IPS DF 19.7 (cell line): Measurements from ENCODE around the gene TNFRSF19.

ENCODE experiments used
- DNase-seq: peaks from one replicate; pipeline ENCODE4 v3.0.0-alpha.2; 2013; ENCODE audit warnings: low read depth, low spot score

Gene TNFRSF19

GRCh38 chr13:23683084-23683483, 112.9 kb downstream of the TNFRSF19 start:
- no peak for DNase-seq

DNA sequence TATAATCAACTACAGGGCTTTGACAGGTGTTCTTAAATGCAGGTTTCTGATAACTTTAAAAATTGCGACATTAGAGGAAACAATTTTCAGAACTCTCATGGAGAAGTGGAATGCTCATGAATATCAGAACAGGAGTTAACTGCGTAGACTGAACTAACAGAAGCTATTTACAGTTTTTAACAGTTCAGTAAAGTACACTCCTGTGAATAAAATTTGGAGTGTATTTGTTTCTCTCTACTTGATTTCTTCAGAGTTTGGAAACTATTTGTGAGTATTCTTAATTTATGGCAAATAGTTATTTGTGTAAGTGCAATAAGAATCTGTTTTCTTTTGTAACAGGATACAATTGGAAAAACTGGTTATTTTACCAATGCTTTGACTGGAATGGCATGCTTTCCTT, 114.4 kb downstream of the TNFRSF19 start:
- no peak for DNase-seq

GRCh38 chr13:23685416-23685815, 115.2 kb downstream of the TNFRSF19 start:
- no peak for DNase-seq

- DNase-seq = no peak
These were observed 116.7 kb downstream of the TNFRSF19 start for GRCh38 chr13:23686948-23687347.

DNA sequence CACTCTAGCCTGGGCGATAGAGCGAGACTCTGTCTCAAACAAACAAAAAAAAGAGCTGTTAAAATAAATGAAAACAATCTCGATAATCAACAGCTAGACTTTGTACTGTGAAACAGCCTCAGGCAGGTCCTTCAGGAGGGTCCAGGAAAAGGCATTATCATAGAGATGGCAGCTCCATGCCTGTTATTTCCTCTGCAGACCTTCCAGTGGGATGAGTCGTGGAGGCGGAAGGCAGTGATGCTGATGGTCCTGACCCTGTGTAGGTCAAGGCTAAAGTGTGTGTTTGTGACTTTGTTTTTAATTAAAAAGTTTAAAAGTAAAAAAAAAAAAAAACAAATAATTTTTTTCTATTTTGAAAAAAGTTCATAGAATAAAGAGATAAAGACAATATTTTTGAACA, 117.4 kb downstream of the TNFRSF19 start:
- no peak for DNase-seq

- DNase-seq = no peak
These were observed 118.1 kb downstream of the TNFRSF19 start for GRCh38 chr13:23688336-23688735.

DNA sequence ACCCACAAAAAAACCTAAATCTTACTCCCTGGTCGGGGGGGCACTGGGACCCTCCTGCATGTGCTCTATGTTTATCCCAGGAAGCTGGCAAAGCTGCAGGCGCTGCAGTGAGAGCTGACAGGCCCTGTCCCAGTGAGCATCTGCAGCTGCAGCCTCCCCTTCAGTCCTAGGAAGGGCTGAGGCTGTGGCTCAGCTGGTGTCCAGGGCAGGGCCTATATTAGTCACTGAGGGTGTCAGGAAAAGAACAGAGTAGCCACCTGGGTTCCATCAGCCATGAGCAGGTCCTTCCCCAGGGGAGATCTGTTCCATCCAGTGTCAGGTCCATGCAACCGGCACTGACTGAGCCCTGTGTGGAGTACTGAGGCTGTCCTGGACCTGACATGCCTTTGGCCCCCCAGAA, 120.5 kb downstream of the TNFRSF19 start:
- no peak for DNase-seq

GRCh38 chr13:23692816-23693215, 122.6 kb downstream of the TNFRSF19 start:
- no peak for DNase-seq

- DNase-seq = no peak
These were observed 125.0 kb downstream of the TNFRSF19 start for GRCh38 chr13:23695196-23695595.

DNA sequence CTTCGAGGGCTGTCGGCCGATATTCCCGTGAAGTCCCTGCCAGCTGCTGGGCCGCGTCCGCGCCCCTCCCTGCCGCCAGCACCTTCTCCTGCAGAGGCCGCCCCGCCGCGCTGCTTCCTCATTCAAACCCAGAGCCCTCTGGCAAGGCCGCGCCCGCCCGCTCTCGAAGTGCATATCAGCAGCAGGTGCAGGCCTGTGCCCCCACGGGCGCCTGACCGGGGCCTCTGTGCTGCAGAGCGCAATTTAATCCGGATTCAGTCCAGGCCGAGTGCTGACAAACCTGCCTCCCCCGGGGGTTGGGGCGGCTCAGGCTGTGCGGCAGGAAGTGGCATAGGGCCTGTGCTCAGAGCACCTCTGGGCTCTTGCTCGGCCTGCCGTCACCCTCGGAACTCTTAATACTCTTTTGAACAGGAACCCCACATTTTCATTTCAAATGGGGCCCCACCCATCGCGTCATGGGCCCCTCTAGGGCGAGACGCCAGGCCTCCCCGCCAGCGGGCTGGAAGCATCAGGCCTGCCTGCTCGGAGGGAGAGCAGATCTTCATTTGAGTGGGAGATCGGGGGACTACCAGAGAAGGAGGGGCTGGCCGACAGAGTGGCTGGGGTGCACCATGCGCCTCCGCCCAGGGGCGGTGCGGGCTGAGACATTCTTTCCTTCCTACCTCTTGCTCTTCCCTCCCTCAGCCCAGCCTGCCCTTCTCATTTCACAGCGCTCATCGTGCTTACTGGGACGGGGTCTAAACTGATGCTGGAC, 125.7 kb downstream of the TNFRSF19 start:
- no peak for DNase-seq

DNA sequence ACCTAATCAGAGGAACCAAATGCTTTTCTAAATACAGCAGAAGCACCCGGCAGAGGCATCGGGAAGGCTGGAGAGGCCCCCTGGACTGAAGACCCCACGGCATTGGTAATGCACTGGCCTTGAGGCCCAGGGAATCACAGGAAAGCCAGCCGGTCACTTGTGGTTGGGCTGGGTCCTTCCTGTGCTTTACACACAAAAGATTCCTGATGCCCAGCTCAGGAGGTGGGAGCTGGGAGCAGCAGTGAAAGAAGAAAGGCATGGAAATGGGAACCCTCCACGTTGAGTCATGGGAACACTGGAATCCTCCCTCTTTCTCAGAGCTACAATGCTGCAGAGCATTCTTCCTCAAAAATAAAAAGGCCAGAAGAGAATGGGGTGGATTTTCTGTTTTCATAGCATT, 126.4 kb downstream of the TNFRSF19 start:
- no peak for DNase-seq

DNA sequence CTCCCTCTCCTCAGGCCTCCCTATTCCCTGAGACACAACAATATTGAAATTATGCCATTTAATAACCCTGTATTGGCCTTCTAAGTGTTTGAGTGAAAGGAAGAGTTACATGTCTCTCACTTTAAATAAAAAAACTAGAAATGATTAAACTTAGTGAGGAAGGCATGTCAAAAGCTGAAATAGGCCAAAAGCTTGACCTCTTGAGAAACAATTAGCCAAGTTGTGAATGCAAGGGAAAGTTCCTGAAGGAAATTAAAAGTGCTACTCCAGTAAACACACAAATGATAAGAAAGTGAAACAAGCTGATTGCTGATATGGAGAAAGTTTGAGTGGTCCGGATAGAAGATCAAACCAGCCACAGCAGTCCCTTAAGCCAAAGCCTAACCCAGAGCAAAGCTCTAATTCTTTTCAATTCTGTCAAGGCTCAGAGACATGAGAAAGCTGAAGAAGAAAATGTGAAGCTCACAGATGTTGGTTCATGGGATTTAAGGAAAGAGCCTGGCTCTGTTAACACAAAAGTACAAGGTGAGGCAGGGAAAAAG, 127.6 kb downstream of the TNFRSF19 start:
- no peak for DNase-seq

GRCh38 chr13:23699271-23699670, 129.1 kb downstream of the TNFRSF19 start:
- DNase-seq = no peak

GRCh38 chr13:23701186-23701585, 131.0 kb downstream of the TNFRSF19 start:
- DNase-seq = no peak

DNA sequence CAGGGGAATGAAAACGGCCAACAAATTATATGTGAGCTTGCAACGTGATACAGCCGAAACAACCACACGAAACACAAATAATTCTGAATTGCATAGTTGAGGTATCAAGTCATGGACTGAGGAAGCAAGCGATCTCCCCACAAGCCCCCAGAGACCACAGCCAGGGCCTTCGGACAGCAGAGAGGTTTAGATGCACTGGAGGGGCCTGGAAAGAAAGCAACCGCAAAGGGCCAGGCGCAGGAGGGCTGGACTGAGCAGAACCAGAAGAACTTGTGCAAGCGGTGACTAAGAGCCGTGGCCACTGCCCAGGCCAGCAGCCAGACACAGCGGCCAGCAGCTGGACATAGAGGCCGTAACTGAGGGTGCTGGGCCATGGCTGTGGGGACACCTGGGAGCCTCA, 131.4 kb downstream of the TNFRSF19 start:
- DNase-seq = no peak

DNA sequence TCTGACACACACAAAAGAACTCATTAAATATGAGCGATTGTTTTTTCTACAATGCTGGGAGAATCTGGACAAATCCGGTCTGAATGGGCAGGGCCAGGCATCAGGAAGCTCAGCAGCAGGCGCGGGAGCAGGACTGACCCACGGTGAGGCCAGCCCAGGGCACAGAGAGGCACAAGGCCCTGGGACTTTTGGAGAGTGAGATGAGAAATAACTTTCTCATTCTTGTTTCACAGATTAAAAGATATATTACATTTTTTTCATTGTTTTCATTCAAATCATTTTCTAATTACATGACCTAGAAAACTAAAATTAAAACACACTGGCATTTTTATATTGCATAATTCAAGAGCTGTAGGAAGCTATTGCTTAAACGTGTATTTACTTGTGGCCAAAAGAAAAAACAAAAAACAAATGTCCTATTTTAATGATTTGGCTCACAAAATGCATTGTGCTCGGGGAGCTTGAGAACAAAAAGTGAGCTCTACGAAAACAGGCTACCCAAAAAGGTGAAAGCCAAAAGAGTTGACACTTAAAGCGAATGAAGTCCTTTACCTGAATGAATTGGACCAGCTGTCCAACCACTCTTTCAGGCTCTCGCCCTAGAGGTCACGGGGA, 133.1 kb downstream of the TNFRSF19 start:
- DNase-seq = no peak

DNA sequence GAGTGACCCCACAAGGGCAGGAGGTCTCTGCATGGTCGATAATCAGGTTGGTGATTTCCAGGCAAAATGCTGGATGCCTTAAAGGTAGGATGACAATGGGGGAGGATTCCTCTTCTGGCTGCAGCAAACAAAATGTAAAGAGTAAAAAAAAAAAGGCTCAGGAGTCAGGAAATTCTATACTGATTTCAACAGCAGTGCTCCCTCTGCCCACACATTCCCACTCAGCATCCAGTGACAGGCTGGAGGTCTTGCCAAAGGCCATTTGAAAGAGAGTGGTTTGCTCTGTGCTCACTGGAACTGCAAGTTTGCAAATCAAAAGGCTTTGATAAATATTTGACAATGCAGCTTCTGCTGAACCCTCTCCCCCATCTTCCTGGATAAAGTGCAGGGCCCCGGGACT, 135.4 kb downstream of the TNFRSF19 start:
- no peak for DNase-seq

- no peak for DNase-seq
These were observed 137.5 kb downstream of the TNFRSF19 start for GRCh38 chr13:23707674-23708073.

DNA sequence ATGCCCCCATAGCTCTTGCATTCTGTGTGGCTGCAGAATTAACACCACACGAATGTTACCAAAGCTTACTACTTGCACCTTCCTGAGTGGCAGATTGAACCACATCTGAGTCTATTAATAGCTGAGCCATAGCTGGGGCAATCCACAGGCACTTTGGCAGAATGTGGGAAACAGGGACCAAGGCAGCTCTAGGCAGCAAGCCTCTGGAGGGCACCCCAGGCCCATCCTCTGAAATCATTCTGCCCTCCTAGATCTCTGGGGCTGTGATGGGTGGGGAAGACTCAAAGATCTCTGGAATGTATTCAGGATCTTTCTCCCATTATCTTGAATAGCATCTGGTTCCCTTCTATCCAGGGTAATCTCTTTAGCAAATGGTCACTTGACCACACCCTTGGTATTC, 139.3 kb downstream of the TNFRSF19 start:
- DNase-seq = no peak

GRCh38 chr13:23710366-23710765, 140.2 kb downstream of the TNFRSF19 start:
- DNase-seq = no peak

GRCh38 chr13:23711355-23711754, 141.1 kb downstream of the TNFRSF19 start:
- no peak for DNase-seq

- no peak for DNase-seq
These were observed 144.5 kb downstream of the TNFRSF19 start for GRCh38 chr13:23714672-23715071.

DNA sequence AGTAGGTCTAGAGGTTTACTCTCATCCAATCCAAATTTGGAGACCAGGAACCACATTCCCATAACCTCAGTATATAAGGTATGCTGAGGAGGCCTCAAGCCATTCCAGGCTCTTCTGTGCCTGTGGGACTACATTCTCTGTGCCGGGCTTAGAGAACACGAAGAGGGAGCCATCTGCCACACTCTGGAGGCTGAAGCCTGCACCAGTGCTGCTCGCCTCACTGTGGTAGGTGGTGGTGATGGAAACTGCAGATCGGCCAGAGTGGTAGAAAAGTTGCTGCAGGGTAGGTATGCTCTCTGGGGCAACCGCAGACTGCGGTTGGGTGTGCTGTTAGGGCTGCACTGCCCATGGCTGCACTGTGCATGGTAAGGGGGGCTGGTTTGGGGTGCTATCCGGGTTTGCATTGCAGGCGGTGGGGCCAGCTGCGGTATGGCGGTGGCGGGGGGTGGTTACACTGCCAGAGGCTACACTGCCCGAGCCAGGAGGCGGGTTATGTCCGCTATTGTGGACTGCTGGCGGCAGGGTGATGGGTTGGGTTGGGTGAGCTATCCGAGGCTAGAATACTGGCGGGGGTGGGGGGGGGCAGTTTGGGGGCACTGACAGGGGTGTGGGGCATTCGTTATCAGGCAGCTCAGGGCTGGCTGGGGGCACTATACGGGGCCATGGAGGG, 145.0 kb downstream of the TNFRSF19 start:
- no peak for DNase-seq
